ENCODE measurements around the gene PSMA8. TPM values are rescaled to one million over a fixed set of nuclear protein-coding genes. Genes with fewer than 3 reads are reported as not detected.
"Not testable (repeated sequence)": the region's sequence is repeated elsewhere in the genome, so short reads cannot be mapped to it uniquely, and the experiment has no call there.

The PSMA8 gene
- total and polyA plus RNA-seq, 2 of the 13 experiments (the other 11 are each of a cell fraction or from before 2014, with no cell fraction given) = not detected

GRCh38 chr18:26202001-26202400 lies 68.3 kb downstream of the PSMA8 start:
- ATAC-seq = not testable (repeated sequence)

GRCh38 chr18:26205318-26205717 lies 71.6 kb downstream of the PSMA8 start:
- POLR2A ChIA-PET = no interaction called here
- Histone ChIP-seq H3K4me3 (replicated peaks in 1 of 3; ENCODE audit: insufficient read depth in 1 of 3, low read depth in 2 of 3, low read length in 3 of 3) (no peak overlapping the region), H3K9ac (ENCODE audit: insufficient read depth, low read depth, low read length) (no peak overlapping the region), H4K20me1 (ENCODE audit: insufficient read depth, low read length) (no peaks in the 10 kb centered on the region), H3K36me3 (replicated peaks in 1 of 2; ENCODE audit: control insufficient read depth in 1 of 2, insufficient read depth in 2 of 2, low read length in 2 of 2) (no peaks in the 10 kb centered on the region), H3K79me2 (ENCODE audit: insufficient read depth, low read length) (no peaks in the 10 kb centered on the region), H3K4me2 (ENCODE audit: low read depth, low read length) (no peak overlapping the region), H2AFZ (ENCODE audit: low read length) (no peak overlapping the region), H3K27me3 (ENCODE audit: control insufficient read depth in 1 of 2, insufficient read depth in 2 of 2, low read length in 2 of 2) (no peaks in the 10 kb centered on the region; a peak in 1 of 5 replicates), H3K9me3 (ENCODE audit: low read length) (no peaks in the 10 kb centered on the region), H3K27ac (ENCODE audit: extremely low read length, insufficient read depth, low read length) (no peak overlapping the region), H3K4me1 (ENCODE audit: insufficient read depth, low read length) (no peaks in the 10 kb centered on the region)
- CTCF ChIA-PET (ENCODE audit: low intra/inter-chr PET ratio, low total read pairs) = no interaction called here
- WGBS (ENCODE audit: low lambda C conversion rate) = 40% methylated on average over 1 of the region's 1 CpG
- DNase-seq (ENCODE audit: low spot score) (no peak), FAIRE-seq (no peak), ATAC-seq (no peak)
- intact Hi-C loops (cut with micrococcal nuclease; ENCODE audit: unreplicated experiment) = loop anchor here (10.0 kb wide), 1 partner anchor 111 kb away; the partner anchor contains the start of gene SS18
- no TSS peak for BruUV-seq (replicated peaks)
- in situ Hi-C loops (cut with HindIII; ENCODE audit: extremely low pct_ligation_motif_present, low pct_unique_long_range_greater_than_20kb) = no loop called here
- TF ChIP-seq CBX1 (IDR thresholded peaks at IDR 0.05; ENCODE audit: low read depth) = no peak
- TF ChIP-seq ZNF33B (CRISPR knock-in tag; IDR thresholded peaks at IDR 0.05) = no peak
- no peak for TF ChIP-seq ZNF17 (CRISPR knock-in tag; IDR thresholded peaks at IDR 0.05)
- no peak for TF ChIP-seq ZNF777 (CRISPR knock-in tag; IDR thresholded peaks at IDR 0.05)
- TF ChIP-seq ZNF747 (CRISPR knock-in tag; IDR thresholded peaks at IDR 0.05; ENCODE audit: borderline replicate concordance) = no peak
- TF ChIP-seq NFIB (CRISPR knock-in tag; IDR thresholded peaks at IDR 0.05; ENCODE audit: borderline replicate concordance) = no peak
- TF ChIP-seq FIP1L1 (IDR thresholded peaks at IDR 0.05; ENCODE audit: borderline replicate concordance, insufficient read depth, low read depth, low read length) = no peak
- TF ChIP-seq KMT2A (CRISPR knock-in tag; IDR thresholded peaks at IDR 0.05) = no peak
- TF ChIP-seq, protein P1, sequence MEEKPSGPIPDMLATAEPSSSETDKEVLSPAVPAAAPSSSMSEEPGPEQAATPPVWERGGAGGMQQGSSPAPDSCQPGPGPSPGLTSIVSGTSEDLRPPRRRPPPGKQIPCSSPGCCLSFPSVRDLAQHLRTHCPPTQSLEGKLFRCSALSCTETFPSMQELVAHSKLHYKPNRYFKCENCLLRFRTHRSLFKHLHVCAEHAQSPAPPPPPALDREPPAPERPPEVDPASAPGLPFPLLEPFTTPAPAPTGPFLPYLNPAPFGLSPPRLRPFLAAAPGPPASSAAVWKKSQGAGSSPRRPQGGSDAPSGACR (CRISPR knock-in tag; IDR thresholded peaks at IDR 0.05) = no peak
- no peak for TF ChIP-seq ZFP36L2 (CRISPR knock-in tag; IDR thresholded peaks at IDR 0.05)
- TF ChIP-seq ATRX (CRISPR knock-in tag; IDR thresholded peaks at IDR 0.05; ENCODE audit: borderline replicate concordance) = no peak
- TF ChIP-seq, protein P2, sequence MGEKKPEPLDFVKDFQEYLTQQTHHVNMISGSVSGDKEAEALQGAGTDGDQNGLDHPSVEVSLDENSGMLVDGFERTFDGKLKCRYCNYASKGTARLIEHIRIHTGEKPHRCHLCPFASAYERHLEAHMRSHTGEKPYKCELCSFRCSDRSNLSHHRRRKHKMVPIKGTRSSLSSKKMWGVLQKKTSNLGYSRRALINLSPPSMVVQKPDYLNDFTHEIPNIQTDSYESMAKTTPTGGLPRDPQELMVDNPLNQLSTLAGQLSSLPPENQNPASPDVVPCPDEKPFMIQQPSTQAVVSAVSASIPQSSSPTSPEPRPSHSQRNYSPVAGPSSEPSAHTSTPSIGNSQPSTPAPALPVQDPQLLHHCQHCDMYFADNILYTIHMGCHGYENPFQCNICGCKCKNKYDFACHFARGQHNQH (CRISPR knock-in tag; IDR thresholded peaks at IDR 0.05) = no peak
- TF ChIP-seq ZNF281 (CRISPR knock-in tag; IDR thresholded peaks at IDR 0.05; ENCODE audit: borderline replicate concordance) = no peak
- no peak for TF ChIP-seq ZNF256 (CRISPR knock-in tag; conservative IDR thresholded peaks at IDR 0.05)
- TF ChIP-seq ZNF431 (CRISPR knock-in tag; IDR thresholded peaks at IDR 0.05; ENCODE audit: borderline replicate concordance, low read depth) = no peak

More at GRCh38 chr18:26202001-26202400, 68.3 kb downstream of the PSMA8 start:
- H3K27ac ChIP-seq (ENCODE audit: extremely low read length, insufficient read depth, low read length); H3K4me2 ChIP-seq (ENCODE audit: low read depth, low read length); CTCF ChIA-PET (ENCODE audit: low intra/inter-chr PET ratio, low total read pairs); H3K36me3 ChIP-seq (replicated peaks in 1 of 2; ENCODE audit: control insufficient read depth in 1 of 2, insufficient read depth in 2 of 2, low read length in 2 of 2); FAIRE-seq; H3K4me3 ChIP-seq (replicated peaks in 1 of 3; ENCODE audit: insufficient read depth in 1 of 3, low read depth in 2 of 3, low read length in 3 of 3); in situ Hi-C loops (cut with HindIII; ENCODE audit: extremely low pct_ligation_motif_present, low pct_unique_long_range_greater_than_20kb); DNase-seq (ENCODE audit: low spot score); H3K4me1 ChIP-seq (ENCODE audit: insufficient read depth, low read length); BruUV-seq (replicated peaks); H2AFZ ChIP-seq (ENCODE audit: low read length); H3K27me3 ChIP-seq (ENCODE audit: control insufficient read depth in 1 of 2, insufficient read depth in 2 of 2, low read length in 2 of 2); POLR2A ChIA-PET; H4K20me1 ChIP-seq (ENCODE audit: insufficient read depth, low read length); H3K9ac ChIP-seq (ENCODE audit: insufficient read depth, low read depth, low read length); H3K9me3 ChIP-seq (ENCODE audit: low read length); H3K79me2 ChIP-seq (ENCODE audit: insufficient read depth, low read length): not testable (repeated sequence)
- WGBS (ENCODE audit: low lambda C conversion rate) = 31% methylated on average over 8 of the region's 9 CpGs
- intact Hi-C loops (cut with micrococcal nuclease; ENCODE audit: unreplicated experiment) = loop anchor here (10.0 kb wide), 1 partner anchor 107 kb away; the partner anchor contains the start of gene SS18

Data from HepG2 (cell line).